Amygdala (tissue), 56 donors: ENCODE results near the gene TBX19.
A peak's percentile ranks its signal among the peaks of the same experiment; 100 is the strongest.

Experiments used
- DNase-seq, 56 donors: peaks; one replicate each; lab custom pipeline; 2025; lab: John Stamatoyannopoulos, UW

Gene TBX19

GRCh38 chr1:168317309-168317708 lies 36.6 kb downstream of the TBX19 start:
- DNase-seq = no peak

- DNase-seq = no peak
These were observed 39.0 kb downstream of the TBX19 start for GRCh38 chr1:168319691-168320090.

DNA sequence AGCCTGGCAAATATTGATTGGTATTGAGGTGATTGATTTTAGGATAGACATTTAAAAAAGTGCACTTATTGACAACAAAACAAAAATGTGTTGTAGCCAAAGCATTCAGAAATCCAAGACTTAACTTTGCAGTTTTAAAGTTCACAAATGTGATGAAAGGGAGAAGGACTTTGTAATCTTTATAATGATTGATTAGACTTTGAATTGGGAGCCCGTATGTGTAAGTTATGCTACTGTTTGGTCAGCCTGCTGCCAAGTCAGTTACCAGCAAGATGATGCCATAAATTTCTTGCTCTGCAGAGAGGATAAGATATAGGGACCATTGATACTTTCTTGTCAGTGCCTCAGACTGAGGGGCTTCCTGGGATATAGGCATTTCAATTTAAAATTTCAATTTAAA lies 39.5 kb downstream of the TBX19 start:
- DNase-seq = no peak

DNA sequence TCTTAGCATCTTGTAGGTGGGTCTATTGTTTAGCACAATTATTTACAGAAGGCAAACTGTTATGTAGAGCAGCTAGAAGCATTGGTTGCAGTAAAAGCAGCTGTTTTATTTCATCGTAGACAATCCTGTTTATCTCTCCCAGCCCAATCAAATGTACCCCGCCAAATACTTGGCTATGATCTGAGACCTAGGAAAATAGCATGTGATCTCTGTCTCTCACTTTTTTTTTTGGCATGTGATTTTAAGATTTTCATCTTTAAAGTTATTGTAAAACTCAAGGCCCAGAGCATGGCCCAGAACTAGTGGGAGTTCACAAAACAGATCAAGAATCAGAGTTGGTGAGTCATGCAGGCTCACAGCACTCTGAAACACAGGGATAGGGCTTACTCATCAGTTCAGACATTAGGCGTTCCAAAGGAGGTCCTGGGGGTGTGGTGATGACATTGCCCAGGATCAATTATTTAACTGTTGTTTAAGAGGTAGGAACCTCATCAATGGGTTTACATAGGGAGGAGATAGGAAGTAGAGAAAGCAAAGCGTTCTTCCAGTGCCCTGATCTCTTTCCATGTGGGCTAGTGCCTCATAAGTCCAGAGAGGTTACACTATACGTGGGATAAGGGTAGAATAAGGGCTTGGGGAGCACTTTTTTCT lies 40.2 kb downstream of the TBX19 start:
- DNase-seq = peak in 2 of 56 donors; percentile 7 to 29

DNA sequence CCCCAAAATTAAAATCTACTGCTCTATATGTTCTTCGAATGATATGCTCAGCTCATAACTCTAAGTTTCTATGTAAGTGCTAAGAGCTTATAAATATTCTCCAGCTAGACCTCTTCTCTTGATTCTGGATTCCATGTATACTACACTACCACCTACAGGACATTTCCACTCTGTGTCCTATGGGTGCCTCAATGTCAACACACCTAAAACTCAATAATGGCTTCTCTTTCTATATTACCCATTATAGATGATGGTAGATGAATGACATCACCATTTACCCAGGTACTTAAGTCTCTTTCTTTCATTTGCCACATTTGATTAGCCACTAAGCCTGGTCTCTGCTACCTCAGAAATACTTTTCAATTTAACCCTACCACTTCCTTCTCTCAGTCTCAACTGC lies 41.3 kb downstream of the TBX19 start:
- no peak for DNase-seq

GRCh38 chr1:168324745-168325425 lies 44.2 kb downstream of the TBX19 start:
- DNase-seq = no peak

GRCh38 chr1:168328731-168329364 lies 48.2 kb downstream of the TBX19 start:
- DNase-seq = no peak

DNA sequence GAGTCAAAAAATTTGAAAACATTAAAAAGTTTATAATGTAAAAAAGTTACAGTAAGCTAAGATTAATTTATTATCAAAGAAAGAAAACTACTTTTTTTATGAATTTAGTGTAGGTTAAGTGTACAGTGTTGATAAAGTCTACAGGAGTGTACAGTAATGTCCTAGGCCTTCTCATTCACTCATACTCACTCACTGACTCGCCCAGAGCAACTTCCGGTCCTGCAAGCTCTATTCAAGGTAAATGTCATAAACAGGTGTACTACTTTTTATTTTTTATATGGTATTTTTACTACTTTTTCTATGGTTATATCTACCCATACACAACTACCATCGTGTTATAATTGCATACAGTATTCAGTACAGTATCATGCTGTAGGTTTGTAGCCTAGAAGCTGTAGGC lies 49.6 kb downstream of the TBX19 start:
- DNase-seq = no peak

DNA sequence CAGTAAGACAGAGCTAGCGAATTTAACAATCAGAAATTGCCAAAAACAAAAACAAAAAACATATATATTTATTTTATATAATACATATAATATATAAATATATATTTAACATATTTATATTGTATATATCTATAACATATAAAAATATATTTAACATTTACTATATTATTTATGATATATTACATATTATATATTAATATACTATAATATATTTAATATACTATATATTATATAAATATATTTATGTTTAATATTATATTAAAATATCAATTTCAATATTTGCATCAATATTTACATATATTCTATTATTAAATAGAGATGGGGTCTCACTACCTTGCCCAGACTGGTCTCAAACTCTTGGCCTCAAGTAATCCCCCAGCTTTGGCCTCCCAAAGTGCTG lies 50.9 kb downstream of the TBX19 start:
- no peak for DNase-seq

- no peak for DNase-seq
These were observed 53.0 kb downstream of the TBX19 start for GRCh38 chr1:168333562-168334276.

GRCh38 chr1:168335500-168335899 lies 54.8 kb downstream of the TBX19 start:
- DNase-seq = no peak

DNA sequence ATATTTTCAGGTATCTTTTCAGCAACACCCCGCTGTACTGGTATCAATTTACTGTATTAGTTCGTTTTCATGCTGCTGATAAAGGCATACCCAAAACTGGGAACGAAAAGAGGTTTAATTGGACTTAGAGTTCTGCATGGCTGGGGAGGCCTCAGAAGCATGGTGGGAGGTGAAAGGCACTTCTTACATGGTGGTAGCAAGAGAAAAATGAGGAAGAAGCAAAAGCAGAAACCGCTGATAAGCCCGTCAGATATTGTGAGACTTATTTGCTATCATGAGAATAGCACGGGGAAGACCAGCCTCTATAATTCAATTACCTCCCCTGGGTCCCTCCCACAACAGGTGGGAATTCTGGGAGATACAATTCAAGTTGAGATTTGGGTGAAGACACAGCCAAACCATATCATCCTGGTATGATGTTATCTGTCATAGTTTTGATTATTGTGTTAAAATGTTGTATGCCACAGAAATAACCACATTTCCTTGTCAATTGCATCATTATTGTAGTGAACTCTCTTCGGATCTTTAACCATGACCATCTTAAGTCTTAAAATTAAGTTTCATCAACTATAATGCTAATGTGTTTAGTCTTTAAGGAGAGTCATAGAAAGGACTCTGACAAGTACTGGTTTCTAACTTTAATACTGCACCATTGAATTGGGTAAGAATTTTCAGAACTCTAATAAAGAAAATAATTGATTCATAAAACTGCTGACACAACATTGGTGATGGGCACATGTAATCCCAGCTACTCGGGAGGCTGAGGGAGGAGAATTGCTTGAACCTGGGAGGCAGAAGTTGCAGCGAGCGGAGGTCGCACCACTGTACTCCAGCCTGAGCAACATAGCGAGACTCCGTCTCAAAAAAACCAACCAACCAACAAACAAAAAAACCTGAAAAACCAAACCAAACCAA lies 58.2 kb downstream of the TBX19 start:
- DNase-seq = no peak

- DNase-seq = no peak
These were observed 60.3 kb downstream of the TBX19 start for GRCh38 chr1:168340781-168341482.

DNA sequence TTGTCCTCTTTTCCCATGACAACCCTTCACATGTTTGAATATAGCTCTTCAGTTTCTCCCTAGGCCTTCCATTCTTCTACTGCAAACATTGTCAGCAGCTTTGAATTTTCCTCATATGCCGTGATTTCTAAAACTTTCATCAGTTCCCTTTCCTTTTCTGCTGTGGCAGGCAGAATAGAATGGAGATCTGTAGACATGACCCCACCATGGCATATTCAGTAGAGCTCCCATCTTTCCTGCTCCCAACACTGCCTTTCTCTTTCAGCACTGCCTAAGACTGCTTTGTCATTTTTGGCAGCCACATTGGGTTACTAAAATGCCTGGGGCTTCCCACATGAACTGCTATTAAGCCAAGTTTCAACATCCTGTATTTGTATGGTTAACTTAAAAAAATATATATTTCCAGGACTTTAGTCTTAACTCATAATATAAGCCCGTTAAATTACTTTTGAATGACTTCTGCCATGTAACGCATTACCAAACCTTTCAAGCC lies 60.9 kb downstream of the TBX19 start:
- no peak for DNase-seq

DNA sequence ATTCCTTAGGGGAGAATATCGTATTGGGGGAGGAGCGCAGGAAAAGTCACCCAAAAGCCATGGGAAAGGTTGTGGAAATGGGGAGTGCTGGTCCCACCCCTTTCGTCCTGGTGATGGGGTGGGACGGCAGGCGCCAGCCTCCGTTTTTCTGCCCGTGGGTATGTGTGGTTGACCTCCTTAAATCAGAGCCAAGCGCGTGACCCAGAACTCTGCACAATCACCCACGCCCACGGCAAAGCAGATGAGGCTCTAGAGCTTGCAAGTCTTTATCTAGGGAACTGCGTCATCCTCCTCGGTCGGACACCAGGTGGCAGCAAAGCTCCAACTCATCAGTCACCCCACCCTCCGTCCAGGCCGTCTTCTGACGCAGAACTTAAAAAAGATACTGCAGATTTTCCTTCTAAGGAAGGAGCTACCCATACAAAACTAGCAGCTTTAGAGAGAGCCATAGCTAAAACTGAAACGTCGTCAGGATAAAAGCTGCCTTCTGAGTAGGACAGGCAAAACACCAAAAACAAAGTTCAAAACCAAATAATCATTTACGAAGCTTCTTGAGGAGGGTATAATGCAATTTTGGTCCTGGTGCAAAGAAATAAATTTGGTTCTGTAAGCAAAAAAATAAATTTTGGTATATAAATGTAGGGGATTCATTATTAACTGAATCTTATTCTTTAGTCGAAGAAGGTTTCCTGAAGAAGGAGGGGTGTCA lies 62.0 kb downstream of the TBX19 start:
- DNase-seq = peak in 55 of 56 donors; percentile 16 to 92 (median 77)

DNA sequence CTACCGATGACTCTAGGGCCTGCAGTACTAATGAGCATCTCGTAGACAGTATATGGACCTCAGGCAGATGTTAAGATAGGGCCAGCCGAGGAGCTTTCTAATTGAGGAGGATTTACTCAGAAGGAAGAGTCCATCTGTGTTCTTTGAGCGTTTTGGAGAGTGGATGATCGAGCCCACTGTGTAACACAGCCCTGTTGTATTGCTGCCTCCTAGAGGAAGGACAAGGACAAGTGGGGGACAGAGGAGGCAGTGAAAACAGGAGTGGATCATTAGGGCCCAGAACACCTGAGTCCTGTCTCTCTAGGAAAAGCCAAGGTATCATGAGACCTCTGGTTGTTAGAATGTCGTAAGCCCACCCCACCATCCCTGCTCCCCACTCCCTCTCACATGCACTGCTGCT lies 62.9 kb downstream of the TBX19 start:
- DNase-seq = peak in 5 of 56 donors; percentile 3 to 19 (median 9)

GRCh38 chr1:168344517-168344916 lies 63.8 kb downstream of the TBX19 start:
- no peak for DNase-seq

DNA sequence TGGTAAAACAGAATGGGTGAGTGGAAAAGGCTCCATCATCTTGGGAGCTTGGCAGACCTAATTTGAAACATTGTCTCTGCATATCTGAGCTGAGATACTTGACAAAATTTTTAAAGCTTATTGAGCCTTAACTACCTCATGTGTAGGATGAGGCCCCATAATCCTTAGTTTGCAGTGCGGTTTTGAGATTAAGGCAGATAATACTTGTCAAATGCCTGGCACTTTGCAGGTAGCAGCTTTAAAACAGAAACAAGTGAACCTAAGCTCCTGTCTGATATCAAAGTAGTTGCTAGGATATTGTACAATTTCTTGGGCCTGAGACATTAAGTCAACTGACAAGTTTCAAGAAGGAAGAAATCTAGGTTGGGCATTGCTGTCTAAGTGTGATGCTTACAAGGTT lies 65.3 kb downstream of the TBX19 start:
- DNase-seq = no peak

- no peak for DNase-seq
These were observed 67.0 kb downstream of the TBX19 start for GRCh38 chr1:168347630-168348029.
